HG03064 (cell line): ENCODE data around the gene C5AR2.
"Not testable (repeated sequence)": the region's sequence is repeated elsewhere in the genome, so short reads cannot be mapped to it uniquely, and the experiment has no call there.

Experiments used
- ATAC-seq: cut with Tn5 transposase; IDR thresholded peaks from one replicate; pipeline ENCODE4 v1.9.1; 2021; ENCODE audit warnings: low read depth; ENCODE audit not compliant: unreplicated experiment

C5AR2 gene

DNA sequence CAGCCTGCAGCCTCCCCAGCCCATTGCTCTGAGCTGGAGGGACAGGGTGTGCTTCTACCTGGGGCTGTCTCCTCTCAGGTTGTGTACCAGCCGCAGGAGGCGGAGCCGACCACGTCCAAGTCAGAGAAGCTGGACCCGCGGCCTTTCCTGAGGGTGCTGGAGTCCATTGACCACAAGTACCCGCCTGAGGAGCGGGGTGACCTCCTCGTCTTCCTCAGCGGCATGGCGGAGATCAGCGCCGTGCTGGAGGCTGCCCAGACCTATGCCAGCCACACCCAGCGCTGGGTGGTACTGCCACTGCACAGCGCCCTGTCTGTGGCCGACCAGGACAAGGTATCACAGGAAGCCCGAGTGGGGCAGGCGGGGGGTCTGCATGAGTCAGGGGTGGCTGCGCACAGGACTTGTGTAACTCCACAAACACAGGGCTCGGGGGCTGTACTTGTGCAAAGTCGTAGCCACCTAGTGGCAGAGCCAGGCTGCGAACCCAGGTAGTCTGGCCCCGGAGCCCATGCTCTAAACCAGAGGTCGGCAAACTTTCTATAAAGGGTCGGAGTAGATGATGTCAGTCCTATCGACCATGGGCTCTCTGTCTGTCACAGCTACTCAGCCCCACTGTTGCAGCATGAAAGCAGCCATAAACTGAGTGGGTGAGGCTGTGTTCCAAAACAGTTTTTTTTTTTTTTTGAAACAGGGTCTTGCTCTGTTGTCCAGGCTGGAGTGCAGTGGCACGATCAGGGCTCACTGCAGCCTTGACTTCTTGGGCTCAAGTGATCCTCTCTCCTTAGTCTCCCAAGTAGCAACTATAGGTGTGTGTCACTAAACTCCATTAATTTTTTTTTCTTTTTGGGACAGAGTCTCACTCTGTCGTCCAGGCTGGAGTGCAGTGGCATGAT is 26.1 kb downstream of the C5AR2 start:
- no peak for ATAC-seq

DNA sequence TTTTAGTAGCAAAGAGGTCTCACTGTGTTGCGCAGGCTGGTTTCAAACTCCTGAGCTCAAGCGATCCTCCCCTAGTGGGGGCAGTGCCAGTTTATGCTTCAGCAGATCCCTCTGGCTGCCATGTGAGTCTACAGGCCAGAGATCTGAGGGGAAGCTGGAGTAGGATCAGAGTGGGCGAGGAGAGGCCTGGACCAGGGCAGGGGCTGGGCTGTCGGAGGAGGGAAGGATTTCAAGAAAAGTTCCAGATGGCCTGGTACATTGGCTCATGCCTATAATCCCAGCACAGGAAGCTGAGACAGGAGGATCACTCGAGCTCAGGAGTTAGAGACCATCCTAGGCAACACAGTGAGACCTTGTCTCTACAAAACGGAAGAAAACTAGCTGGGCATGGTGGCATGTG is 27.0 kb downstream of the C5AR2 start:
- ATAC-seq, result no peak

DNA sequence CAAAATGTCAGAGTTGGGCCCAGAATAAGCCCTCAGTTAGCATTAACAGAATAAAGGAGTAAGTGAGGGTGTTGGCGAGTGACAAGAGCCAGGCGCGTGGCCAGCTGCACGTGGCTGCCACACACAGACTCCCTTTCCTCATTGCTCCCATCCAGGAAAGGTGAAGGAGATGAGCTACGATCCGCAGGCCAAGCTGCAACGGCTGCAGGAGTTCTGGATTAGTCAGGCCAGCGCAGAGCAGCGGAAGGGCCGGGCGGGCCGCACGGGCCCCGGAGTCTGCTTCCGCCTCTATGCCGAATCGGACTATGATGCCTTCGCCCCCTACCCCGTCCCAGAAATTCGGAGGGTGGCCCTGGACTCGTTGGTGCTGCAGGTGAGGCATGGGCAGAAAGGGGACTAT is 30.3 kb downstream of the C5AR2 start:
- no peak for ATAC-seq

GRCh38 chr19:47363758-47364531 is 32.0 kb downstream of the C5AR2 start:
- ATAC-seq, result no peak

GRCh38 chr19:47365455-47365854 is 33.5 kb downstream of the C5AR2 start:
- ATAC-seq, result not testable (repeated sequence)

- no peak for ATAC-seq
Measured at GRCh38 chr19:47370045-47370611, 38.2 kb downstream of the C5AR2 start.

DNA sequence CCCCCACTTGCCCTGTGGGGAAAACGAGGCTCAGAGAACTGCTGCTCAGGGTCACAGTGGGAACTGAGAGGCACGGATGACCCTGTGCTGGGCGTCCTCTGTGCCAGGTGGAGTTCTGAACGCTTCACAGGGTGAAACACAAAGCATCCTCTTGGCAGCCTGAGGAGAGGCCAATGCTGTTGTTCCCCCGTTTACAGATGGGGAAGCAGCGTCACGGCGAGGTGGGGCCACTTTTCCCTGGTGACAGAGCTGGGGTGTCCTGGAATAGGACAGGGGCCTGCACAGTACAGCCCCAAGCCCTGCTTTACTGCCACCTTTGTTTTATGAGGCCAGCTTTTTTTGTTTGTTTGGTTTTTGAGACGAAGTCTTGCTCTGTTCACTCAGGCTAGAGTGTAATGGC is 39.3 kb downstream of the C5AR2 start:
- ATAC-seq, result no peak

GRCh38 chr19:47372603-47373002 is 40.6 kb downstream of the C5AR2 start:
- ATAC-seq, result no peak

DNA sequence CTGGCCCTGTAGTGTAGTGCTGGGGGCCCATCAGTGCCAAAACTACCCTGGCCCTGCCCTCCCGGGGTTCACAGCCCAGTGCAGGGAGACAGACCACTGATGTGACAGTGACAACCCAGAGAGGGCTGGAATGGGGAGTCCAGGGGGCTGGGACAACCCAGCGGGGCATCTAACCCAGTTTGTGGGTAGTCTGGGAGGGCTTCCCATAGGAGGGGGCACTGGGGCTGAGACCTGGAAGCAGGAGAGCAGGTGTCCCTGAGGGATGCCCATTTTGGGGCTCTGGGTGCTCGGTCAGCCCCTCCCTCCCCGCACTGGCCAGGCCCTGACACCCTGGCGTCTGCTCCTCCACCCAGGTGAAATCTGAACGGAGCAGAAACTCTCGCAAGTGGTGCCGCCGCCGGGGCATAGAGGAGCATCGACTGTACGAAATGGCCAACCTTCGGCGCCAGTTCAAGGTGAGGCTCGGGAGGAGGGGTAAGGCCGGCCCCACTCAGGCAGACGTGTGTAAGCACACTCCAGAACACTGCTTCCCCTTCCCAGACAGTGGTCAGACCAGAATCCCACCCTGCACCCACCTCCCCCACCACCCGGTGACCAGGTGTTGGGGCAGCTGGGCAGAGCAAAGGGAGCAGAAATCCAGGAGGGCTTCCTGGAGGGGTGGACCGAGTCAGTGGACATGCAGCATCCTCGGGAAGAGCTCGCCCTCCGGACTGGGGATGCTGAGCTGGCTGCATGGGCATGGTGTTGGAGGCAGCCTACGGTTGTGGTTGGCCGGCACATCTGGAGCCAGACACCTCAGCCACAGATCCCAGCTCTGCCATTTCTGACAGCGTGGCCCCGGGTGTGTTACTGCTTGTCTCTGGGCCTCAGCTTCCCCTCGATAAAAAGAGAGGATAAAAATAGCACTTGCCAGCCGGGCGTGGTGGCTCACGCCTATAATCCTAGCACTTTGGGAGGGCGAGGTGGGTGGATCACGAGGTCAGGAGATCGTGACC is 41.6 kb downstream of the C5AR2 start:
- ATAC-seq, result no peak

GRCh38 chr19:47374876-47375693 is 43.1 kb downstream of the C5AR2 start:
- no peak for ATAC-seq

- ATAC-seq, result no peak
Measured at GRCh38 chr19:47375694-47376588, 44.0 kb downstream of the C5AR2 start.

DNA sequence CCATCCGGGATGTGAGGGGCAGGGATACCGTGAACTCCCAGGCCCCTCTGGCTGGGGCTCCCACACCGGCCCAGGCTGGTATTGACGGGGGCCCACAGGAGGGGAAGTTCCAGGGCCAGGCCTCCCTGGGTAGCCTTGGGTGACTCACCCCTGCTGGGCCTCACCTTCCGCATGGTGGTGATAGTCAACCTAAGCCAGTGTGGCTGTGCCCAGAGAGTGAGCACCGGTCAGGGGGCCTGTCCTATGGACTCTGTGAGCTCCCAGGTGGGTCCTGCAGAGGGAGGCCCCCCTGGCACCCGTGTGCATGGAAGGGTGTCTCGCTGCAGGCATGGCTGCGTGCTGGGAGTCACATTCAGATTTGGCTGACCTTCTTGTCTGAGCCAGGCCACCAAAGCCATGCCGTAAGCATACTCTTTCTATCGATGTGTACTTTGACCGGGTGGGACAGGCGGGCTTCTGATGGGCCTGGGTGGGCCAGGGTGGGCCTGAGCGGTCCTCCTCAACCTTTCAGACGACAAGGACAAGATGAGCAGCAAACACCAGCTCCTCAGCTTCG is 44.7 kb downstream of the C5AR2 start:
- ATAC-seq, result no peak

- no peak for ATAC-seq
Measured at GRCh38 chr19:47377208-47377701, 45.3 kb downstream of the C5AR2 start.

DNA sequence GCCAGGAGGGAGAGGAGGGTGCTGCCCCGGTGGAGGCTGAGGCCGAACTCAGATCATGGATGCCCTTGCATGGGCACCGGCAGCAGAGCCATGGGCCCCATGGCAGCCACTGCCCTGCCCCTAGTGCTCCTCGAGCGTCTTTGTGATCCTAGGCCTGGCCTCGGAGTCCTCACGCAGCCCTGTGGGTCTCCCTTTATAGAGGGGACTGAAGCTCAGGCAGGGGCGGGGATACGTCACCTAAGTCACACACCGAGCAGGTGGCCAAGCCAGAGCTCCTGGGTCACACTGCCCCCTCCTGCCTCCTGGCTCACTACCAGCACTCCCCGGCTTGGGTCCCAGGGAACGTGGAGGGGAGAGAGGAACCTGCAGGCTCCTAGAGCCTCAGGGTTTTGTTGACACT is 45.8 kb downstream of the C5AR2 start:
- ATAC-seq, result no peak

GRCh38 chr19:47378246-47378645 is 46.3 kb downstream of the C5AR2 start:
- ATAC-seq, result no peak

- no peak for ATAC-seq
Measured at GRCh38 chr19:47379381-47379938, 47.5 kb downstream of the C5AR2 start.

DNA sequence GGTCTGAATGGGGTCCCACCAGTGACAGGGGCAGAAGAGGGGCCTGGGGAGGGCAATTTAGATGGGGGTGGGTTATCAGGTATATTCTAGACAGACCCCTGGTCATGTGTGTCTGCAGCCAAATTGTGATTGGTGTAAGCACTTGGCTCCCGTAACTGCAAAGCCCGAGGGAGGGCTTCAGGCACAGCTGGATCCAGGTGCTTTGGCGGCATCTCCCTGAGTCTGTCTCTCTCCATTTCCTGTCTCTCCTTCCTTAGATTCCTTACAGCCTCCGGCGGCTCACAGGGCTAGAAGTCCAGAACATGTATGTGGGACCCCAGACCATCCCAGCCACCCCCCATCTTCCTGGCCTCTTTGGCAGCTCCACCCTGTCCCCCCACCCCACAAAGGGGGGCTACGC is 48.6 kb downstream of the C5AR2 start:
- no peak for ATAC-seq

DNA sequence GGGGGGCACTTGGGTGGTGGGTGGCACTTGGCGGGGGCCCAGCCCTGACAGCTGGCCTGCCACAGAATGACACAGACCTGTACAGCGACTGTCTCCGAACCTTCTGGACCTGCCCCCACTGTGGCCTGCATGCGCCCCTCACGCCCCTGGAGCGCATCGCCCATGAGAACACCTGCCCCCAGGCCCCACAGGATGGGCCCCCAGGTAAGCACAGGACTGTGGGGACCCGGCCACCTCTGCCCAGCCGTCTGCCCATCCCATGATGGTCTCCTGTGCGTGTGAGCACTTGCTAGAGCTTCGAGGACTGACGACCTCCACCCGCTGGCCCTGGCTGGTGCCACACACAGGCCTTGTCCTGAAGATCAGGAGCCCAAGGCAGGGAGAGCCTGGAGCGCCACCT is 49.1 kb downstream of the C5AR2 start:
- no peak for ATAC-seq
